Large intestine (tissue), 12 donors: ENCODE data around the gene LRRD1. TPM values are rescaled to one million over a fixed set of nuclear protein-coding genes. Genes with fewer than 3 reads are reported as not detected.
"Not testable (repeated sequence)": the region's sequence is repeated elsewhere in the genome, so short reads cannot be mapped to it uniquely, and the experiment has no call there.

ENCODE experiments used
- DNase-seq, 2 donors: peaks; one replicate each; pipeline versions ENCODE4 v3.0.0 to v3.0.0-alpha.2; 2013
- H3K27ac ChIP-seq: one replicate; pipeline ENCODE4 v1.5.1; 2013; ENCODE audit warnings: low read length
- H3K27me3 ChIP-seq: 2 replicates; pipeline ENCODE4 v1.6.1; 2013; ENCODE audit warnings: low read length; ENCODE audit not compliant: control insufficient read depth, insufficient read depth
- H3K36me3 ChIP-seq: 2 replicates; pipeline ENCODE4 v1.6.1; 2013; ENCODE audit warnings: low read length; ENCODE audit not compliant: control insufficient read depth, insufficient read depth
- H3K4me1 ChIP-seq: one replicate; pipeline ENCODE4 v1.6.1; 2013; ENCODE audit warnings: low read length; ENCODE audit not compliant: control insufficient read depth, insufficient read depth
- H3K4me3 ChIP-seq: one replicate; pipeline ENCODE4 v1.5.1; 2013; ENCODE audit warnings: low read length
- H3K9me3 ChIP-seq: one replicate; pipeline ENCODE4 v1.6.1; 2013; ENCODE audit warnings: mild to moderate bottlenecking, low read depth, low read length, moderate library complexity; ENCODE audit not compliant: control insufficient read depth
- WGBS: methylation state at CpG from one replicate; pipeline ENCODE4 v1.1.5; 2013; ENCODE audit warnings: low lambda C conversion rate; ENCODE audit not compliant: insufficient coverage; 5-methylcytosine and 5-hydroxymethylcytosine counted together
- long read RNA-seq, 11 donors: transcript quantifications; one replicate each; lab custom pipeline, GENCODE V29; 2026
- polyA plus RNA-seq: library from polyadenylated mRNA; unstranded; fragments of 120-200 nt; gene quantifications from one replicate; pipeline ENCODE4 v1.2.1, GENCODE V29; 2013

Gene LRRD1
- polyA plus RNA-seq = 0.19 TPM
- long read RNA-seq, donor 1 = 0 reads
- long read RNA-seq, donor 2 = 0 reads
- long read RNA-seq, donor 3 = 0 reads
- long read RNA-seq, donor 4 = 0 reads
- long read RNA-seq, donor 5 = 0 reads
- long read RNA-seq, donor 6 = 0 reads
- long read RNA-seq, donor 7 = 0 reads
- long read RNA-seq, donor 8 = 0 reads
- long read RNA-seq, donor 9 = 0 reads
- long read RNA-seq, donor 10 = 0 reads
- long read RNA-seq, donor 11 = 0 reads

GRCh38 chr7:92178928-92179924 is at the start of gene LRRD1:
Gene LRRD1 (minus strand): TSS chr7:92179142. CDS start chr7:92165202, 13,940 bp downstream.
- peak; percentile 89 to 95 for DNase-seq
- no CpG with 5 or more reads among the region's 60 CpGs for WGBS
- Histone ChIP-seq H3K36me3 (no peaks in the 10 kb centered on the region), H3K4me1 (peaks cover 5% of the 10 kb centered on the region), H3K9me3 (no peaks in the 10 kb centered on the region), H3K4me3 (peak within 1 kb of the TSS; percentile 67), H3K27ac (peak within 1 kb of the TSS; percentile 82), H3K27me3 (no peaks in the 10 kb centered on the region)

GRCh38 chr7:92228742-92229141 is 49.8 kb upstream of the LRRD1 start:
- Histone ChIP-seq H3K27ac (no peak overlapping the region), H3K4me3 (no peak overlapping the region), H3K4me1 (no peaks in the 10 kb centered on the region), H3K36me3 (peaks cover 44% of the 10 kb centered on the region), H3K9me3 (no peaks in the 10 kb centered on the region), H3K27me3 (no peaks in the 10 kb centered on the region)
- no peak for DNase-seq
- WGBS = 100% methylated on average over 2 of the region's 2 CpGs

GRCh38 chr7:92228100-92228499 is 49.2 kb upstream of the LRRD1 start:
- H3K4me1 ChIP-seq = no peaks in the 10 kb centered on the region
- peaks cover 44% of the 10 kb centered on the region for H3K36me3 ChIP-seq
- no peak overlapping the region for H3K27ac ChIP-seq
- H3K9me3 ChIP-seq = no peaks in the 10 kb centered on the region
- H3K27me3 ChIP-seq = no peaks in the 10 kb centered on the region
- H3K4me3 ChIP-seq = no peak overlapping the region
- DNase-seq = no peak
- WGBS = no CpG with 5 or more reads among the region's 2 CpGs

GRCh38 chr7:92226981-92227380 is 48.0 kb upstream of the LRRD1 start:
- Histone ChIP-seq H3K4me3 (no peak overlapping the region), H3K36me3 (peaks cover 44% of the 10 kb centered on the region), H3K27me3 (no peaks in the 10 kb centered on the region), H3K4me1 (no peaks in the 10 kb centered on the region), H3K9me3 (no peaks in the 10 kb centered on the region), H3K27ac (no peak overlapping the region)
- DNase-seq = no peak
- 78% methylated on average over 1 of the region's 4 CpGs for WGBS

GRCh38 chr7:92221766-92222165 is 42.8 kb upstream of the LRRD1 start:
- H3K9me3 ChIP-seq = no peaks in the 10 kb centered on the region
- no peaks in the 10 kb centered on the region for H3K27me3 ChIP-seq
- H3K4me3 ChIP-seq = no peak overlapping the region
- WGBS = 100% methylated on average over 2 of the region's 3 CpGs
- H3K36me3 ChIP-seq = peaks cover 58% of the 10 kb centered on the region
- DNase-seq = no peak
- no peaks in the 10 kb centered on the region for H3K4me1 ChIP-seq
- no peak overlapping the region for H3K27ac ChIP-seq

- H3K4me1 ChIP-seq = no peaks in the 10 kb centered on the region
- H3K36me3 ChIP-seq = peaks cover 49% of the 10 kb centered on the region
- WGBS = no CpG with 5 or more reads among the region's 1 CpG
- peaks cover 29% of the 10 kb centered on the region for H3K9me3 ChIP-seq
- H3K4me3 ChIP-seq = no peak overlapping the region
- no peak overlapping the region for H3K27ac ChIP-seq
- DNase-seq = no peak
- no peaks in the 10 kb centered on the region for H3K27me3 ChIP-seq
Observed at GRCh38 chr7:92206672-92207071, 27.7 kb upstream of the LRRD1 start.

GRCh38 chr7:92205987-92206386 is 27.0 kb upstream of the LRRD1 start:
- Histone ChIP-seq H3K27me3 (no peaks in the 10 kb centered on the region), H3K4me3 (no peak overlapping the region), H3K27ac (no peak overlapping the region), H3K36me3 (peaks cover 43% of the 10 kb centered on the region), H3K9me3 (peaks cover 29% of the 10 kb centered on the region), H3K4me1 (no peaks in the 10 kb centered on the region)
- WGBS = no CpG with 5 or more reads among the region's 3 CpGs
- DNase-seq = no peak

- whole genome bisulfite sequencing = 86% methylated on average over 1 of the region's 1 CpG
- no peaks in the 10 kb centered on the region for H3K27me3 ChIP-seq
- H3K4me1 ChIP-seq = no peaks in the 10 kb centered on the region
- H3K4me3 ChIP-seq = no peak overlapping the region
- no peak for DNase-seq
- H3K36me3 ChIP-seq = peaks cover 39% of the 10 kb centered on the region
- peaks cover under 1% of the 10 kb centered on the region for H3K9me3 ChIP-seq
- no peak overlapping the region for H3K27ac ChIP-seq
Observed at GRCh38 chr7:92200791-92201190, 21.8 kb upstream of the LRRD1 start.

GRCh38 chr7:92192326-92192725 is 13.4 kb upstream of the LRRD1 start:
- Histone ChIP-seq H3K4me3 (no peak overlapping the region), H3K9me3 (peaks cover 15% of the 10 kb centered on the region), H3K4me1 (no peaks in the 10 kb centered on the region), H3K36me3 (peaks cover 3% of the 10 kb centered on the region), H3K27me3 (no peaks in the 10 kb centered on the region), H3K27ac (no peak overlapping the region)
- WGBS = 100% methylated on average over 1 of the region's 3 CpGs
- no peak for DNase-seq

- WGBS = no CpG with 5 or more reads among the region's 15 CpGs
- not testable (repeated sequence) for H3K4me1 ChIP-seq, DNase-seq, H3K36me3 ChIP-seq, H3K27ac ChIP-seq, H3K27me3 ChIP-seq, H3K4me3 ChIP-seq
- peaks cover 15% of the 10 kb centered on the region for H3K9me3 ChIP-seq
Observed at GRCh38 chr7:92189246-92189645, 10.3 kb upstream of the LRRD1 start.
